PFSK-1 (cell line): ENCODE data around the gene EPO.

Source experiments
- FOXP2 ChIP-seq: optimal IDR thresholded peaks from 2 replicates; pipeline ENCODE3; 2011; ENCODE audit warnings: borderline replicate concordance, control low read depth, inconsistent platforms; ENCODE audit not compliant: insufficient read depth; ENCODE audit errors: extremely low read length, extremely low read depth
- POLR2AphosphoS5 ChIP-seq: IDR thresholded peaks from 2 replicates; pipeline ENCODE4 v1.6.1; 2012; ENCODE audit warnings: low read depth, mild to moderate bottlenecking, control low read depth, low read length, moderate library complexity
- SIN3A ChIP-seq: IDR thresholded peaks from 2 replicates; pipeline ENCODE4 v1.6.1; 2012; ENCODE audit warnings: mild to moderate bottlenecking, low read length, moderate library complexity, borderline replicate concordance; ENCODE audit not compliant: insufficient read depth
- TAF1 ChIP-seq: IDR thresholded peaks from 2 replicates; pipeline ENCODE4 v1.6.1; 2012; ENCODE audit warnings: low read length, control low read depth, borderline replicate concordance; ENCODE audit not compliant: insufficient read depth
- TF ChIP-seq, protein P1 (sequence below), 2 experiments: IDR thresholded peaks; 2 replicates each; pipeline versions ENCODE4 v1.6.1 to v1.8.0; 2011 to 2012; ENCODE audit warnings: low read depth in 2 of 2, low read length in 2 of 2, control low read depth in 1 of 2, inconsistent platforms in 1 of 2, mild to moderate bottlenecking in 1 of 2, moderate library complexity in 1 of 2; ENCODE audit not compliant: insufficient read depth in 1 of 2

DNA sequence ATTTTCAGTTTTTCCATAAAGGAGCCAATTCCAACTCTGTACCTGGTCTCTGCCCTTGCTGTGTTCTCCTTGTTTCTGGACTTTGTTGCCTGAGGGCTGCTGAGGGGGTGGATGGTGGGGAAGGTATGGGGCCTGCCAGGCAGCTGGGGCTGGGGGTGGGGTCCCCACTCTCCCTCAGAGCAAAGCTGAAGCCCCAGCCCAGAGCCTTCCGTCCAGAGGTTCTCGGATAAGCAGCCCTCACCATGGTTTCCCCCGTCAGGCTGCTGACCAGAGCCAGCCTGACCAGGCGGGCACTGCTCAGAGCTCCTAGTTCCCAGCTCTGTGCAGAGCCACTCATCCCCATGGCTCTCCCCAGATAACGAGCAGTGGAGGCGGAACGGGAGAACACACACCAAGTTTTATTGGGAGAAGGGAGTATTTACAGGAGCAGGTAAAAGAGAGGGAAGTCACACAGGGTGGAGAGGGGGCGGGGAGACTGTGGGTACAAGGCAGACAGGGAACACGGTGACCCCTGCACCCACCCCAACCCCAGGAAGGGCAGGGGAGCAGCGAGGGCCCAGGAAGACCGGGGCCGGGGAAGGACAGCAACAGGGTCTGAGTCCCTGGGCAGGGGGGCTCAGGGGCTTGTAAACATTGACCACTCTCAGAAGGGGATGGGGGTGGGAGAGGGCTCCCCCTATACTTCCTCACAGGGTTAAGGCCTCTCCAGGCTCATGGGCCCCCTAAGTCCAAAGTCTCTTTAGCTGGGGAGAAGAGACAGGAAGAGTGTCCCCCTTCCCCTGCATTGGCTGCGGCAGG is 40.9 kb upstream of the EPO start:
- TF ChIP-seq POLR2AphosphoS5 (peak; percentile 27; the same call in 1 of the 2 replicates), TAF1 (no peak), SIN3A (no peak), FOXP2 (no peak)
- TF ChIP-seq, protein P1, sequence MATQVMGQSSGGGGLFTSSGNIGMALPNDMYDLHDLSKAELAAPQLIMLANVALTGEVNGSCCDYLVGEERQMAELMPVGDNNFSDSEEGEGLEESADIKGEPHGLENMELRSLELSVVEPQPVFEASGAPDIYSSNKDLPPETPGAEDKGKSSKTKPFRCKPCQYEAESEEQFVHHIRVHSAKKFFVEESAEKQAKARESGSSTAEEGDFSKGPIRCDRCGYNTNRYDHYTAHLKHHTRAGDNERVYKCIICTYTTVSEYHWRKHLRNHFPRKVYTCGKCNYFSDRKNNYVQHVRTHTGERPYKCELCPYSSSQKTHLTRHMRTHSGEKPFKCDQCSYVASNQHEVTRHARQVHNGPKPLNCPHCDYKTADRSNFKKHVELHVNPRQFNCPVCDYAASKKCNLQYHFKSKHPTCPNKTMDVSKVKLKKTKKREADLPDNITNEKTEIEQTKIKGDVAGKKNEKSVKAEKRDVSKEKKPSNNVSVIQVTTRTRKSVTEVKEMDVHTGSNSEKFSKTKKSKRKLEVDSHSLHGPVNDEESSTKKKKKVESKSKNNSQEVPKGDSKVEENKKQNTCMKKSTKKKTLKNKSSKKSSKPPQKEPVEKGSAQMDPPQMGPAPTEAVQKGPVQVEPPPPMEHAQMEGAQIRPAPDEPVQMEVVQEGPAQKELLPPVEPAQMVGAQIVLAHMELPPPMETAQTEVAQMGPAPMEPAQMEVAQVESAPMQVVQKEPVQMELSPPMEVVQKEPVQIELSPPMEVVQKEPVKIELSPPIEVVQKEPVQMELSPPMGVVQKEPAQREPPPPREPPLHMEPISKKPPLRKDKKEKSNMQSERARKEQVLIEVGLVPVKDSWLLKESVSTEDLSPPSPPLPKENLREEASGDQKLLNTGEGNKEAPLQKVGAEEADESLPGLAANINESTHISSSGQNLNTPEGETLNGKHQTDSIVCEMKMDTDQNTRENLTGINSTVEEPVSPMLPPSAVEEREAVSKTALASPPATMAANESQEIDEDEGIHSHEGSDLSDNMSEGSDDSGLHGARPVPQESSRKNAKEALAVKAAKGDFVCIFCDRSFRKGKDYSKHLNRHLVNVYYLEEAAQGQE (IDR thresholded peaks at IDR 0.05; ENCODE audit: insufficient read depth in 1 of 2, low read depth in 2 of 2, low read length in 2 of 2), result no peak
